Astrocyte of the hippocampus (primary cell): Measurements from ENCODE around the gene EPB41L4A.
"Not testable (repeated sequence)": the region's sequence is repeated elsewhere in the genome, so short reads cannot be mapped to it uniquely, and the experiment has no call there.

ENCODE experiments used
- DNase-seq: peaks from one replicate; pipeline ENCODE4 v3.0.0; 2011; ENCODE audit warnings: low read depth, low spot score

Gene EPB41L4A

GRCh38 chr5:112401924-112402323 is 17.2 kb downstream of the EPB41L4A start:
- no peak for DNase-seq

GRCh38 chr5:112397690-112398089 is 21.4 kb downstream of the EPB41L4A start:
- DNase-seq: no peak

- no peak for DNase-seq
Measured at GRCh38 chr5:112396430-112396829, 22.6 kb downstream of the EPB41L4A start.

GRCh38 chr5:112395299-112395698 is 23.8 kb downstream of the EPB41L4A start:
- DNase-seq: not testable (repeated sequence)

GRCh38 chr5:112390327-112390726 is 28.8 kb downstream of the EPB41L4A start:
- DNase-seq: no peak

DNA sequence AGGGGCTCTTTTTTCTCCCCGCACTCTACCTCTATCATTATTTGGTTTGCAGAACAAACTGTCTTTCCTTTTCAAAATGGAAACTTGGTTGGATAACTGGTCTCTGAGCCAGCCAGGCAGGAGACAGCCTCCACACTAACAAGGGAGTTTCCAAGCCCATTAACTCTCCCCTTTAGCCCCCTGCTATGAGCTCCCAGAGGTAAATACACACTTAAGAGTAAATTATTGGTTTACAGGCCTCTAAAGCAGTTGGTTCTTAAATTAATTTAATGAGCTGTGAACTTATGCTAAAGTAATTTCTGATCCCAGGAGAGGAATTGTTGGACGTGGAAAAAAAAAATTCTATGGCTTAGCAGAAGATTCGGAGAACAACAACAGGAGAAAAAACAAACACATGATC is 30.3 kb downstream of the EPB41L4A start:
- no peak for DNase-seq

GRCh38 chr5:112388074-112388473 is 31.0 kb downstream of the EPB41L4A start:
- no peak for DNase-seq

GRCh38 chr5:112386766-112387165 is 32.3 kb downstream of the EPB41L4A start:
- DNase-seq: no peak

DNA sequence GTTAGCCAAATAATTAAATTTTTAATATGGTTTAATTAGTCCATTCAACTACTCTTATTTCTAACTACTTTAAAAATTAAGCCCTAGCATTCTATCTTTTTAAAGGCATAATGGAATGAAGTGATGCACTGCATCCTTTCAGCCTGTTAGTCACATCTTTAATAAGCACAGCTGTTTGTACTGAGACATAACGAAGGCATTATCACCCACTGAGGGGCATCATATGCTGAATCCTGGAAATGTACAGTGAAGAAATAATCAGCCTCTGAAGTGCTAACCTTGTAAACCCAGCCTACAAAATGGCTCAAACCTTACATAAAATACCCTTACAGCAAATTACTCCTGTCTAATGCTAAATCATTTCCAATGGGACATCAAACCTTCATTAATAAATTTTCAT is 33.1 kb downstream of the EPB41L4A start:
- no peak for DNase-seq

DNA sequence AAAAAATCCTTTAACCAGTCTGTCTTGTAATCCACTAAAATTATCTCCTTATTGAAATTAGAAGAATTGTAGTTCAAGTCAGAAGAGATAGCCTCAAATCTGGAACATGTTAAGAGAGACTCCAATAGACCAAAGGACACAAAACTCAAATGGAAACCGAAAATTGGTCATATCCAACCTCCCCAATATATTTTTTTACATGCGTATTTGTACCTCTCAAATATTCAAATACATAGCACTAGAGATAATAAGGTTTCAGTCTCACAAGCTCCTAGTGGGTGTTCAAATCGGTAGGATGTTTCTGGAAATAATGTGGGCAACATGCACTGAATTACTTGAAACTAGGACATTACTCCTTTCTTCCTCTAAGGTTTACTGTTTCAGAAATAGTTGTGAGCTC is 33.5 kb downstream of the EPB41L4A start:
- DNase-seq: no peak

- DNase-seq: no peak
Measured at GRCh38 chr5:112384523-112384922, 34.6 kb downstream of the EPB41L4A start.

DNA sequence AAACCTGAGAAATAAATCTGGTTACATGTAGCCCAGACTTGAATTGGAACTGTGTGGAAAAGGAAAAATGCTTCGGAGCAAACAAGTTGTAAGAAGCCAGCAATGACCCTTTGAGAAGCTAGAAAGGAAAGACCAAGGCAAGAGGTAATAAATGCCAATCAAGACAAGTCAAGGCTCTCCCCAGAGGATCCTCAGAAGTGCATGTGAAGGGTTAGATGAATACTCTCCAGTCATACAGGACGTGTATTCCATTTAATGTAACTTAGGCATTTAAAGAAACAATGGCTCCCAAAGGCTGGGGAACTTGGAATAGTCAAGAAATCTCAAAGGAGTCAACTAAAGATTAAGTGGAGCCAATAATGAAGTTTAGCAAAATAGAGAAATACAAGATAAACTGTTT is 36.2 kb downstream of the EPB41L4A start:
- no peak for DNase-seq

DNA sequence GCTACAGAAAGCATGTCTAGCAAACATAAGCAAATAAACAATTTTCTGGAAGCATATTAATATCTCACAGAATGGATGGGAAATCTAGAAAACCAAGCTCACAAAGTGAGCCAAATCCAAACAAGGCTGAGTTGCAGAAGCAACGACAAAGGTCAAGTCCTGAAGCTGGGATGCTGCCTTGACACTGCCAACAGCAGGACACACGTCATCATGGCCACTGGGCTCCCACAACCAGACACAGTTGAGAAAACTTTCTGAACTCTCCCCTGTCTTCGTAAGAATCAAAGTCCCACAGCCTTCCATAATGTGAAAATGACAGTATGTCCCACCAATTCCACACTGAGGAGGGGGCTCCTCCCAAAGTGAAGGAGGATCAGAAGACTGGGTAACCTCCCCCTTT is 37.6 kb downstream of the EPB41L4A start:
- DNase-seq: no peak

DNA sequence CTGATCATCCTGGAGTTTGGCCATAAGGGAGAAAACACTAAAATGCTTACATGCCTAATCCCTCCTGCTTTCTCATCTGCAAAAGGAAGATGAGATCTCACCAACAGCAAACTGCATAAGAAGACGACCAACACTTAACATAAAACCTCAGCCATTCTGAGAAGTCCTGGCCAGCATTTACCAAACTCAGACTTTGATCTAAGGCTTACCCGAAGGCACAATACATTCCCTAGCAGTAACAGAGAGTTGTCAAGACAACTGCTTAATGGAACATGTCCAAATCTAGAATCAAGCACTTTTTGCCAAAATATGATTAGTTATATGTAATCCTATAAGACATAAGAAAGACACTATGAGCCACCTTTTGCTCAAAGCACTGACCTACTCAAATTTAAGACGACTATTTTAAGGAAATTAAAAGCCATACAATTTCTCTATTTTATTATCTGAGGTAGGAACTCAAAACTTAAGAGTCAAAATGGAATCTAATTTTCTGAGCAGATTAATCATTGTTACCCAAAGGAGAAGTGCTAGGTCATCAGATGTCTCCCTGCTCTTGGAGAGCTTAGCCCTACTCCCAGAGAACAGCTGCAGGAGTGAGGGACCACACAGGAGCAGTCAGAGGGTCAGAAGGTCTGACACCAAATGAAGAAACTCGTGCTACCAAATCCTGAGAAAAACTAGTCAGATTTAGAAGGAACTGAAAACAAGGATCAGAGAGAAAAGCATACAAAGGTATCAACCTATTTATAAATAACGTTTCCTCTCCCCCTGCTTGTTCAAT is 39.3 kb downstream of the EPB41L4A start:
- peak; percentile 12 for DNase-seq

DNA sequence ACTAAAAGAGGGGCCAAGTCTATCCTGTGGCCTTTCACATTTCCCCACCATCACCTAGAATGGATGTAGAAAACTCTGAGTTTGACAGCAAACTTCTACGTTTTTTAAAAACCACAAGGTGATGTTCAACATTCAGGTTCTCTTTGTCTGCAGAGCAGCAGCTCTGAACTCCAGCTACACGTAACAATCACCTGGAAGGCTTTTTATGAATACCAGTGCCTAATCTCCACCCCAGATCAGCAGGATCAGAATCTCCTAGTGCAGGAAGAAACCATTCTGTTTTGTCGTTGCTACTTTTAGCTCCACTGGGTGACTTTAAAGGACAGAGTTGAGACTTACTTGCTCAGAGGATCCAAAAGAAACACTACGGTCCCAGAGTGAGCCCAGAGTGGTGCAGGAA is 44.3 kb downstream of the EPB41L4A start:
- no peak for DNase-seq

DNA sequence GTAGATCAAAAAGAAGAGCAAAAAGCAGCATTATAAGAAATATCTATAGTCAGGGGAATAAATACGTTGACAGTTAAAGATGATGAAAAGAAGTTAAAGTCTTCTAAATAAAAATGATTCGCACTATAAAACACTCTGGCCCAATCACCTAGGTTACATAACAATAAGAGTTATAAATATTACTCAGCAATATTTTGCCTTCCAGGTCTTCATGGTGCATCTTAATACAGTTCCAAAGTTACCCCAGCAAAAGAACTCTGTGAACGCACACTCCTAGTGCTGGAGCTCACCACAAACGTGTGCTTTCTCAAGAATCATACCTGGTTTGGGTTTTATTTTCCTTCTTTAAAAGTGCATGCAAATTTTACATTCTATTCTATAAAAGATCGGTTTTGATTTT is 44.7 kb downstream of the EPB41L4A start:
- no peak for DNase-seq

- no peak for DNase-seq
Measured at GRCh38 chr5:112373885-112374284, 45.2 kb downstream of the EPB41L4A start.

DNA sequence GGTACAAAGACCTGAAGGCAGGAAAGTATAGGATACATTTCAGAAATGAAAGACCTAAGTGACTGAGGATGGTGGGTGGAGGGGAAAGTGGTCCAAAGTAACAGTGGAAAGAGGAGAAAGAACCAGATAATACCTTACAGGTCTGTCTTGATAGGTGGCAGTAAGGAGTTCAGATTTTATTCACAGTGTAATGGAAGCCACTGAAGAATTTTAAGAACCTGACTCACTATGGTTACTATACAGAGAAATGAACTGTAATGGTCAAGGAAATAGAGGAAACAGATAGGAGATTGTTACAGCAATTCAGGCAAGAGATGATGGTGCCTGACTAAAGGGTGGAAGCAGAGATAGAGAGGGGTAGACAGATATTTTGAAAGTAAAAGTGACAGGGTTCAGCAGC is 46.5 kb downstream of the EPB41L4A start:
- DNase-seq: peak; percentile 8

DNA sequence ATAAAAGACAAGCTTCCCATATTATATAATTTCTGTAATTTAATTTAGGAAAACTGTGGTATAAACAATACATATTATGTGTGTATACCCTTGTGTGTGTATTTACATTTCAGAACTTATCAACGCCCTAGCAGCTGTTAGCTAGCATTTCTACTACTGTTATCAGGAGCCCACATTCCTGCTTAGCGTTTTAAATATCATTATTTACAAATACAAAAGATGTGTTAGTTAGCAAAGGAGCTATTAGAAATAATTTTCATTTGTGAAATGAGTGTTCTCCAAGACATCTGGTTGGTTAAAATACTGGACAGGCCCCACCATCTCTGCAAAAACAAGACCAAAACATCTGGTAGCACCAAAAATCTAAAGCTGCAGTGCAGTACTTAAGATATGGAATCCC is 48.0 kb downstream of the EPB41L4A start:
- no peak for DNase-seq

- DNase-seq: no peak
Measured at GRCh38 chr5:112367400-112367799, 51.7 kb downstream of the EPB41L4A start.

DNA sequence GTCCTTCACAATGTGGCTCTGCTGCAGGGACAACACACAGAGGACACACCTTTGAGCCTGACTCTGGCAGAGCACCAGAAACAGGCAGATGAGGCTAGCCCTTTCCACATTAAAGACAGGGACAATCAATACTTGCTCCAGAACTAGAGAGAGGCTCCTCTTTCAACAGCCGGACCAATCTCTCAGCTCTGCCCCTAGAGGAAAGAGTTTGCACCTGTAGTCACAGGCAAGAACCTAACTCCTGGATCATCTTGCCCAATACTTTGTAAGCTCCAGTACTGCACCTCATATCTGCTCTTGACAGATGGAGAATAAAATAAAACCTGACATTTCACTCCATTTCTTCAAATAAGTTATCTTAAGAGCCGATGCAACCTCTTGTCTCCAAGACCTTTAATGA is 52.1 kb downstream of the EPB41L4A start:
- DNase-seq: no peak

DNA sequence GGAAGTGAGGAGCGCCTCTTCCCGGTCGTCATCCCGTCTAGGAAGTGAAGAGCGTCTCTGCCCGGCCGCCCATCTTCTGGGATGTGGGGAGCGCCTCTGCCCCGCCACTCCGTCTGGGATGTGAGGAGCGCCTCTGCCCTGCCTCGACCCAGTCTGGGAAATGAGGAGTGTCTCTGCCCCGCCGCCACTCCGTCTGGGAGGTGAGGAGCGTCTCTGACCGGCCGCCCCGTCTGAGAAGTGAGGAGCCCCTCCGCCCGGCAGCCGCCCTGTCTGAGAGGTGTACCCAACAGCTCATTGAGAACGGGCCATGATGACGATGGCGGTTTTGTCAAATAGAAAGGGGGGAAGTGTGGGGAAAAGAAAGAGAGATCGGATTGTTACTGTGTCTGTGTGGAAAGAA is 58.3 kb downstream of the EPB41L4A start:
- not testable (repeated sequence) for DNase-seq

DNA sequence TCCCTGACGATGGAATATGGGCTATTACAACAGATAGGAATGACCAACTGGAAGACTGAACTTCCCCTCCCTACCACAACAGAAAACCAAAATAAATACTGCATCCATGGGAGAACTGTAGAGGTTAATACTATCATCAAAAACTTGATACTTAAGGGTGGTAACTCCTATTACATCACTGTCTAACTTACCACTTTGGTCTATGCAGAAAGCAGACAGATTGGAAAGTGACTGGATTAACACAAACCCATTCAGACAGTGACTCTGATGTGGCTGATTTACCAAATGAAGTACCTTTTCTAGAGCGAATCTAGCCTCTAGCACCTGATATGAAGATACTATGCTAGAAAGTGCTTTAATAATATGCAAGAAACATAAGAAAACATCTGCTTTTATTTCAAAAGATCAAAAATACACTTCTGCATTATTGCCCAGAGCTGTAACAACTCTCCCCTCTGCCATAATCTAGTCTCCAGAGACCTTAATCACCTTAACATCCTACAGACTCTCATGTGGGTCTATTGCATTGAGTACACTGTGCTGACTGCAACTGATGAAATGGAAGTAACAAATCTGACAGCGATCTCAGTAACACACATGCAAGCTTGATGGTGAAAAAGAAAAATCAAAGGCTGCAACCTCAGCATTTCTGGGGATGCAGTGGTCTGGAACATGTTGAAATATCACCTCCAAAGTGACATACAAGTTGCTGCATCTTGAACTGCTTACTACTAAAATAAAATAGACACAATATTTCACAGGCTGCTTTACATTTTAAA is 62.7 kb downstream of the EPB41L4A start:
- no peak for DNase-seq
